Vagina (tissue), 2 donors: Measurements from ENCODE around the gene SVIL. TPM values are rescaled to one million over a fixed set of nuclear protein-coding genes. Genes with fewer than 3 reads are reported as not detected.

Experiments
- DNase-seq, 2 donors: peaks; one replicate each; pipeline ENCODE4 v3.0.0-alpha.2; 2017; ENCODE audit errors: extremely low spot score in 2 of 2
- H3K27ac ChIP-seq: fragments of 200-600 bp; sonication (generic); one replicate; pipeline ENCODE4 v1.5.1; 2019
- H3K27me3 ChIP-seq: fragments of 200-600 bp; sonication (generic); one replicate; pipeline ENCODE4 v1.5.1; 2019
- H3K36me3 ChIP-seq, 2 donors: fragments of 200-600 bp; sonication (generic); one replicate each; pipeline ENCODE4 v1.5.1; 2017 to 2019
- H3K4me1 ChIP-seq: fragments of 200-600 bp; sonication (generic); one replicate; pipeline ENCODE4 v1.5.1; 2019
- H3K4me3 ChIP-seq, 2 donors: fragments of 200-600 bp; sonication (generic); 1 replicate in 1 of 2; 2 replicates in 1 of 2; pipeline ENCODE4 v1.5.1; 2016 to 2019
- H3K9me3 ChIP-seq: fragments of 200-600 bp; sonication (generic); one replicate; pipeline ENCODE4 v1.5.1; 2019
- CTCF ChIP-seq, 3 experiments: fragments of 450-650 bp in 2 of 3; fragments of 200-600 bp in 1 of 3; sonication (generic) in 1 of 3; IDR thresholded peaks; one replicate each; pipeline ENCODE4 v1.5.1; 2017 to 2019; ENCODE audit warnings: antibody characterized with exemption in 3 of 3, mild to moderate bottlenecking in 2 of 3, moderate library complexity in 2 of 3
- POLR2A ChIP-seq, 2 donors: fragments of 450-650 bp; IDR thresholded peaks; one replicate each; pipeline ENCODE4 v1.6.1; 2017; ENCODE audit warnings: antibody characterized with exemption in 2 of 2, mild to moderate bottlenecking in 2 of 2, moderate library complexity in 2 of 2
- POLR2AphosphoS5 ChIP-seq, 2 donors: sonication (generic); formaldehyde crosslinking; IDR thresholded peaks; one replicate each; pipeline ENCODE4 v1.9.0; 2017; ENCODE audit warnings: antibody characterized with exemption in 2 of 2, mild to moderate bottlenecking in 2 of 2, low read depth in 1 of 2; ENCODE audit not compliant: insufficient read depth in 1 of 2
- intact Hi-C: fragments of 100-400 bp; cut with DNase I; formaldehyde crosslinking; loops from one replicate; pipeline ENCODE4 v1.15.1; 2023
- total RNA-seq: library from RNA; depleted of rRNA; stranded (reverse); fragments of >200 nt; gene quantifications from one replicate; pipeline ENCODE4 v1.2.3, GENCODE V29; 2016

SVIL gene
- total RNA-seq, 1 donor from 2014 or later = 111 TPM

- Histone ChIP-seq H3K4me1 (no peaks in the 10 kb centered on the region), H3K27ac (no peak overlapping the region), H3K36me3 (peaks cover 0 to 30% of the 10 kb centered on the region in 2 donors), H3K4me3 (no peak overlapping the region), H3K27me3 (no peaks in the 10 kb centered on the region), H3K9me3 (no peaks in the 10 kb centered on the region)
- TF ChIP-seq CTCF (IDR thresholded peaks at IDR 0.05) = no peak
- TF ChIP-seq POLR2A (IDR thresholded peaks at IDR 0.05) = no peak
- no peak for TF ChIP-seq POLR2AphosphoS5 (IDR thresholded peaks at IDR 0.05; ENCODE audit: insufficient read depth in 1 of 2, low read depth in 1 of 2)
- DNase-seq = no peak
- intact Hi-C loops = no loop called here
Measured at GRCh38 chr10:29502351-29502750, 132.4 kb downstream of the SVIL start.

GRCh38 chr10:29501692-29502091 lies 133.1 kb downstream of the SVIL start:
- Histone ChIP-seq H3K27me3 (no peaks in the 10 kb centered on the region), H3K36me3 (peaks cover 0 to 30% of the 10 kb centered on the region in 2 donors), H3K4me1 (no peaks in the 10 kb centered on the region), H3K9me3 (no peaks in the 10 kb centered on the region), H3K27ac (no peak overlapping the region), H3K4me3 (no peak overlapping the region)
- intact Hi-C loops = no loop called here
- TF ChIP-seq CTCF (IDR thresholded peaks at IDR 0.05) = no peak
- peak in 1 of 2 donors; percentile 27 for DNase-seq

DNA sequence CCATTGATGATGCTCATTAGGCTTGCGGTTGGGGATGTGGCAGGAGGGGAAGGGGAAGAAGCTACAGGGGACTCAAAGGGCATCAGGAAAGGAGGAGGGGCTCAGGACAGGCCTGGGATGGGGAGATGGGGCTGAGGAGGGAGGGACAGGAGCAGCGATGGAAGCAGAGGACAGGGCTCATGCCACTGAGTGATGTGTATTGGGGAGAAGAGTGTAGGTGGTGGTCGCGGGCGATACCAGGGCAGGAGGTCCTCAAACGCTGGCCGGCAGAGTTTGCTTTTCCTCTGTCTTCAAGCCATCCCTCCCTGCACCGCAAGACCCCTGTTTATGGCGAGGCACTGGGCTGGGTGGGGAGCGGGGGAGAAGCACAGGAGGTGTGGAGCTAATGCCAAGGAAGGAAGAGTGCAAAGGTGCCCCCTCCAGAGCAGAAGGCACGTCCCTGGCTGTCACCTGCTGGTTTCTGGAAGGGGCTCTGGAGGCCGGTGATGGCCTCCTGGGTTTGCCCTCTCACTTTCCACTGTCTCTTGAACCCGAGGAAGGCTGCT lies 134.7 kb downstream of the SVIL start:
- H3K27ac ChIP-seq = no peak overlapping the region
- DNase-seq = peak in 1 of 2 donors; percentile 71
- no peaks in the 10 kb centered on the region for H3K9me3 ChIP-seq
- no peak overlapping the region for H3K4me3 ChIP-seq
- no peaks in the 10 kb centered on the region for H3K4me1 ChIP-seq
- TF ChIP-seq POLR2AphosphoS5 (IDR thresholded peaks at IDR 0.05; ENCODE audit: insufficient read depth in 1 of 2, low read depth in 1 of 2) (no peak), CTCF (IDR thresholded peaks at IDR 0.05) (no peak), POLR2A (IDR thresholded peaks at IDR 0.05) (no peak)
- H3K27me3 ChIP-seq = no peaks in the 10 kb centered on the region
- intact Hi-C loops = no loop called here
- H3K36me3 ChIP-seq = peaks cover 0 to 31% of the 10 kb centered on the region in 2 donors

DNA sequence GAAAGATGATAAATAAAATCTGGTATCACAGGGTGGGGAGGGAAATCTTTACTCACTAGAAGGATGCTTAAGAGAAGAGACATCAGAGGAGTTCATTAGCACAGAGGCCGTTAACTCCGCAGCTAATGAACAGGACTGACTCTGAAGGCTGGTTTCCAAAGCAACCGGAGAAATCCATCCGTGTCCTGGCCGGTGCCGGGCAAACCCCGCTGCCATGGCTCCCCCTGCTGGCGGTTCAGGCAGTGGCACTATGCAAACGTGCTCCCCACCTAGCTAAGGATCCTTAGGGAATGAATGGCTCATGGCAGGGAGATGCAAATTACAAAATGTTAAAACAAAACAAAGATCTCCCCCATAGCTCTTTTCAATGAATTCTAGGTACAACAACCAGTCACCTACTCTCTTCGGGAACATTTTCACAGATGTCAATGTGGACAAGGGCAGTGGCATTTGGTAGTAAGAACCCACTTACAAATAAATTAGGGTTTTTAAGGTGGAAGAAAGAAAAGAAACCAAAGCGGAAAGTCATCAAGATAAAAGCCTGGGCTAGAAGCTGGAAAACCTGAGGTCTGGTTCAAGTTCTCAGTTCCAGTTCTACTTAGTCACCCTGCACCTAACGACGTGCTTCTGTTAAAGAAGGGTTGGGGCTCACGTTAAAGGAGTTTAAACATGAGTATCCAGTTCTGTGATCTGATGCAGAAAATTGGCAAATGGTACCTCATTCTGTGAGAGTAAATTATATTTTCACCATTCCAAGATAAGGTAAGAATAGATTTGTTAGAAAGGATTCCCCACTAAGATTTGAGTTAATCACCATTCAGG lies 138.2 kb downstream of the SVIL start:
- Histone ChIP-seq H3K36me3 (peaks cover 0 to 54% of the 10 kb centered on the region in 2 donors), H3K27me3 (no peaks in the 10 kb centered on the region), H3K9me3 (no peaks in the 10 kb centered on the region), H3K4me1 (no peaks in the 10 kb centered on the region), H3K4me3 (no peak overlapping the region), H3K27ac (no peak overlapping the region)
- intact Hi-C loops = no loop called here
- peak in 1 of 2 donors; percentile 62 for DNase-seq
- TF ChIP-seq CTCF (IDR thresholded peaks at IDR 0.05) (peak in 2 of 3 experiments; percentile 87 to 95), POLR2A (IDR thresholded peaks at IDR 0.05) (no peak)

GRCh38 chr10:29495366-29495765 lies 139.4 kb downstream of the SVIL start:
- Histone ChIP-seq H3K27me3 (no peaks in the 10 kb centered on the region), H3K27ac (no peak overlapping the region), H3K36me3 (peaks cover 0 to 66% of the 10 kb centered on the region in 2 donors), H3K9me3 (no peaks in the 10 kb centered on the region), H3K4me1 (no peaks in the 10 kb centered on the region), H3K4me3 (no peak overlapping the region)
- intact Hi-C loops = no loop called here
- no peak for TF ChIP-seq POLR2AphosphoS5 (IDR thresholded peaks at IDR 0.05; ENCODE audit: insufficient read depth in 1 of 2, low read depth in 1 of 2)
- no peak for TF ChIP-seq CTCF (IDR thresholded peaks at IDR 0.05)
- no peak for TF ChIP-seq POLR2A (IDR thresholded peaks at IDR 0.05)
- peak in 1 of 2 donors; percentile 67 for DNase-seq
